Naive thymus-derived CD4-positive, alpha-beta T cell (primary cell): ENCODE results near the gene ING2. TPM values are rescaled to one million over a fixed set of nuclear protein-coding genes. Genes with fewer than 3 reads are reported as not detected.
"Not testable (repeated sequence)": the region's sequence is repeated elsewhere in the genome, so short reads cannot be mapped to it uniquely, and the experiment has no call there.

ENCODE experiments used
- ATAC-seq: fragments of 150-1000 bp; cut with Tn5 transposase; 2 replicates; pipeline ENCODE4 v1.10.0; 2021; ENCODE audit warnings: mild to moderate bottlenecking, moderate library complexity
- CTCF ChIA-PET: fragments of 350-600 bp; sonication (Branson Sonifier 250); formaldehyde crosslinking; loops from one replicate; lab custom pipeline; 2021; ENCODE audit warnings: antibody characterized with exemption; lab: Charles Lee
- POLR2A ChIA-PET: fragments of 350-600 bp; sonication (Branson Sonifier 250); formaldehyde crosslinking; loops from one replicate; lab custom pipeline; 2021; ENCODE audit warnings: antibody characterized with exemption, inconsistent platforms; lab: Charles Lee
- DNase-seq, 9 donors: peaks; one replicate each; pipeline versions ENCODE4 v3.0.0 to v3.0.0-alpha.2; 2020 to 2022; ENCODE audit warnings: mixed read lengths in 1 of 9
- H3K27ac ChIP-seq: one replicate; pipeline ENCODE4 v1.7.0; 2013; ENCODE audit warnings: mild to moderate bottlenecking, low read depth, low read length, moderate library complexity
- H3K27me3 ChIP-seq, 2 donors: one replicate each; pipeline ENCODE4 v1.7.0; 2013; ENCODE audit warnings: low read length in 2 of 2, mild to moderate bottlenecking in 2 of 2, moderate library complexity in 2 of 2; ENCODE audit not compliant: control insufficient read depth in 2 of 2, insufficient read depth in 2 of 2
- H3K36me3 ChIP-seq, 3 experiments: 1 replicate in 2 of 3; 2 replicates in 1 of 3; pipeline ENCODE4 v1.7.0; 2013; ENCODE audit warnings: low read length in 3 of 3, mild to moderate bottlenecking in 3 of 3, moderate library complexity in 1 of 3; ENCODE audit not compliant: insufficient read depth in 3 of 3, control insufficient read depth in 2 of 3
- H3K4me1 ChIP-seq, 2 donors: one replicate each; pipeline ENCODE4 v1.7.0; 2013; ENCODE audit warnings: low read length in 2 of 2, mild to moderate bottlenecking in 2 of 2, moderate library complexity in 1 of 2; ENCODE audit not compliant: control insufficient read depth in 2 of 2, insufficient read depth in 2 of 2
- H3K4me3 ChIP-seq: 2 replicates; pipeline ENCODE4 v1.7.0; 2013; ENCODE audit warnings: mild to moderate bottlenecking, low read length
- H3K9me3 ChIP-seq, 3 experiments: 1 replicate in 2 of 3; 2 replicates in 1 of 3; pipeline ENCODE4 v1.7.0; 2013; ENCODE audit warnings: low read length in 3 of 3; ENCODE audit not compliant: control insufficient read depth in 2 of 3
- H3K27ac Mint-ChIP-seq, 9 donors: one replicate each; pipeline ENCODE4 v1.8.0; 2020 to 2022; ENCODE audit warnings: mixed read lengths in 9 of 9, mild to moderate bottlenecking in 8 of 9, moderate library complexity in 5 of 9, inconsistent platforms in 2 of 9
- H3K27me3 Mint-ChIP-seq, 5 donors: one replicate each; pipeline ENCODE4 v1.8.0; 2021 to 2022; ENCODE audit warnings: mixed read lengths in 5 of 5, mild to moderate bottlenecking in 1 of 5
- H3K36me3 Mint-ChIP-seq, 5 donors: one replicate each; pipeline ENCODE4 v1.8.0; 2020 to 2022; ENCODE audit warnings: mixed read lengths in 5 of 5, mild to moderate bottlenecking in 3 of 5, inconsistent platforms in 1 of 5
- H3K4me1 Mint-ChIP-seq, 7 donors: one replicate each; pipeline ENCODE4 v1.8.0; 2020 to 2022; ENCODE audit warnings: mixed read lengths in 7 of 7, mild to moderate bottlenecking in 3 of 7, inconsistent platforms in 1 of 7
- H3K4me3 Mint-ChIP-seq, 10 donors: one replicate each; pipeline ENCODE4 v1.8.0; 2020 to 2022; ENCODE audit warnings: mild to moderate bottlenecking in 10 of 10, mixed read lengths in 10 of 10, moderate library complexity in 6 of 10, inconsistent platforms in 2 of 10
- H3K9me3 Mint-ChIP-seq, 11 donors: one replicate each; pipeline ENCODE4 v1.8.0; 2020 to 2022; ENCODE audit warnings: mixed read lengths in 11 of 11, mild to moderate bottlenecking in 4 of 11, inconsistent platforms in 1 of 11, moderate library complexity in 1 of 11
- intact Hi-C, 2 donors: fragments of 100-400 bp; cut with micrococcal nuclease; formaldehyde crosslinking; loops; one replicate each; pipeline ENCODE4 v1.15.1; 2023
- polyA plus RNA-seq, 2 donors: library from polyadenylated mRNA; unstranded; fragments of 300-500 nt; fragmentation: Illumina TruSeq; gene quantifications; one replicate each; pipeline ENCODE4 v1.2.3, GENCODE V29; 2021
- total RNA-seq, 6 experiments: library from RNA in 5 of 6; stranded (reverse) in 5 of 6; gene quantifications; 1 replicate in 5 of 6; 2 replicates in 1 of 6; pipeline ENCODE4 v1.2.3 and lab custom pipeline; 2021 to 2026

ING2 gene
- total and polyA plus RNA-seq, 7 experiments from 2014 or later = 9.6 to 16.7 (median 11.2) TPM

DNA sequence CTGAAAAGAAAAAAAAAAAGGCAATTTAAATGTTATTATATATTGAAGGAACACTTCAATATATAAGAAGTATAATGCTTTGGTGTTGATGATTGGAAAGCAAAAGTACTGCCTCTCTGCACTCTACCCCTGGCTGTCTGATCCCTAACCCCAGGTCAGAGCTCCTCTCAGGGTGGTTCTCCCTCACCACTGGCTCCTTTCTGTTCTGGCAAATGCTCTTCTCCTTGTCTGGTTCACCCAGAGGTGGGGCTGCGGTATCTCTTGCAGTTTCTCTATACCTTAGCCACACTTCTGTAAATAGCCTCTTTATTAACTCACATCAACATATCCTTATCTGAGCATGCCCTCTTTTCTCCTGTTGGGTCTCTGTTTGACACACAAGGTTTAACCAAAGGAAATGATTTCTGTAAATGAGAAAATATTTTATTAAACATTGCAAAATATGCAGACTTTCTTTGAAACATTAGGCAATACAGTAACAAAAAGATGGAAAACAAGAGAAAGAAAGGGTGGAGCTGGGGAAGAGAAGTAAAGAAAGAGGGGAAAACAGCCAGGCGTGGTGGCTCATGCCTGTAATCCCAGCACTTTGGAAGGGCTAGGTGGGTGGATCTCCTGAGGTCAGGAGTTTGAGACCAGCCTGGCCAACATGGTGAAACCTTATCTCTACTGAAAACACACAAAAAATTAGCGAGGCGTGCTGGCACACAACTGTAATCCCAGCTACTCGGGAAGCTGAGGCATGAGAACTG lies 45.7 kb downstream of the ING2 start:
- H3K36me3 Mint-ChIP-seq = peaks cover 0 to 6% (median 0%) of the 10 kb centered on the region in 5 donors
- peaks cover 0 to 2% (median 0%) of the 10 kb centered on the region in 7 donors for H3K4me1 Mint-ChIP-seq
- H3K9me3 Mint-ChIP-seq = peaks cover 0 to 16% (median 1%) of the 10 kb centered on the region in 11 donors
- Histone ChIP-seq H3K27me3 (no peaks in the 10 kb centered on the region), H3K9me3 (no peaks in the 10 kb centered on the region), H3K27ac (no peak overlapping the region), H3K4me3 (no peak overlapping the region), H3K4me1 (no peaks in the 10 kb centered on the region), H3K36me3 (no peaks in the 10 kb centered on the region)
- intact Hi-C loops = no loop called here
- no peak overlapping the region for H3K4me3 Mint-ChIP-seq
- POLR2A ChIA-PET = no interaction called here
- H3K27me3 Mint-ChIP-seq = peaks cover 4 to 28% (median 18%) of the 10 kb centered on the region in 5 donors
- DNase-seq = no peak
- CTCF ChIA-PET = no interaction called here
- no peak overlapping the region for H3K27ac Mint-ChIP-seq
- no peak for ATAC-seq

DNA sequence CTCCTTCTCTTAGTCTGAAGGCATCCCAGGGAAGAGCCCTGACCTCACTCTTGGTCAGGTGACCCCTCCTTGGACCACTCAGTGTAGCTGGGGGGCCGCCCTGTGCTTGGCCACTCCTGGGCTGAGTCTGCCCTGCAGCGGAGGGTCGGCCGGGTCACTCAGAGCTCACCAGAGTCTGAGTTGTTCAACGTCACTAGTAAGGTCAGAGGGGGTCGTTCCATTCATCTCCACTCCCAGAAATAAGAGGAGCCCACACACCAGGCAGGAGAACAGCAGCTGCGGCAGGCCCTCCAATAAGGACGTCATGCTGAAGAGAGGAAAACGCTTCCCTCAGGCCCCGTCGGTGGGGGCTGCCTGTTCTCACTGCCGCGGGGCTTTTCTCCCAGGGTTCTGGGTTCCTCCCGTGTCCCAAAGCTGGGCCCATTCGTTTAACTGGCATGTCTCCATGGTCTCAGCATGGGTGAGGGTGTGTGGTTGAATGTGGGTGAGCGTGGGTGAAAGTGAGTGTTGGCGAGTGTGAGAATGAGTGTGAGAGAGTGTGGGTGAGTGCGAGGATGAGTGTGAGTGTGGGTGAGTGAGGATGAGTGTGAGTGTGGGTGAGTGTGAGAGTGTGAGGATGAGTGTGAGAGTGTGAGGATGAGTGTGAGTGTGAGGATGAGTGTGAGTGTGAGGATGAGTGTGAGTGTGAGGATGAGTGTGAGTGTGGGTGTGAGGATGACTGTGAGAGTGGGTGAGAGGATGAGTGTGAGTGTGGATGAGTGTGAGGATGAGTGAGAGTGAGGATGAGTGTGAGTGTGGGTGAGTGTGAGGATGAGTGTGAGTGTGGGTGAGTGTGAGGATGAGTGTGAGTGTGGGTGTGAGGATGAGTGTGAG lies 47.7 kb downstream of the ING2 start:
- Histone ChIP-seq H3K4me3 (no peak overlapping the region), H3K27ac (no peak overlapping the region), H3K27me3 (no peaks in the 10 kb centered on the region), H3K9me3 (no peaks in the 10 kb centered on the region), H3K36me3 (no peaks in the 10 kb centered on the region), H3K4me1 (no peaks in the 10 kb centered on the region)
- H3K36me3 Mint-ChIP-seq = peaks cover 0 to 3% (median 0%) of the 10 kb centered on the region in 5 donors
- H3K9me3 Mint-ChIP-seq = peaks cover 0 to 16% (median 0%) of the 10 kb centered on the region in 11 donors
- H3K4me1 Mint-ChIP-seq = peaks cover 0 to 2% (median 0%) of the 10 kb centered on the region in 7 donors
- no peak overlapping the region for H3K27ac Mint-ChIP-seq
- H3K4me3 Mint-ChIP-seq = no peak overlapping the region
- H3K27me3 Mint-ChIP-seq = peaks cover 4 to 24% (median 22%) of the 10 kb centered on the region in 5 donors
- intact Hi-C loops = no loop called here
- ATAC-seq (no peak), DNase-seq (no peak)
- CTCF ChIA-PET = no interaction called here
- POLR2A ChIA-PET = no interaction called here

DNA sequence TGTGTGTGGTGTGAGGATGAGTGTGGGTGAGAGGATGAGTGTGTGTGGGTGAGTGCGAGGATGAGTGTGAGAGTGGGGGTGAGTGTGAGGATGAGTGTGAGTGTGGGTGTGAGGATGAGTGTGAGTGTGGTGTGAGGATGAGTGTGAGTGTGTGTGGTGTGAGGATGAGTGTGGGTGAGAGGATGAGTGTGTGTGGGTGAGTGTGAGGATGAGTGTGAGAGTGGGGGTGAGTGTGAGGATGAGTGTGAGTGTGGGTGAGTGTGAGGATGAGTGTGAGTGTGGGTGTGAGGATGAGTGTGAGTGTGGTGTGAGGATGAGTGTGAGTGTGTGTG lies 48.3 kb downstream of the ING2 start:
- H3K27ac Mint-ChIP-seq, H3K36me3 Mint-ChIP-seq, H3K9me3 ChIP-seq, H3K4me3 ChIP-seq, intact Hi-C loops, CTCF ChIA-PET, POLR2A ChIA-PET, H3K36me3 ChIP-seq, H3K27ac ChIP-seq, ATAC-seq, H3K4me1 Mint-ChIP-seq, H3K4me3 Mint-ChIP-seq, DNase-seq, H3K4me1 ChIP-seq, H3K27me3 ChIP-seq: not testable (repeated sequence)
- Mint-ChIP-seq H3K27me3 (peaks cover 2 to 22% (median 19%) of the 10 kb centered on the region in 5 donors), H3K9me3 (peaks cover 0 to 14% (median 0%) of the 10 kb centered on the region in 11 donors)

- no peak overlapping the region for H3K4me3 ChIP-seq
- peaks cover 0 to 2% (median 0%) of the 10 kb centered on the region in 7 donors for H3K4me1 Mint-ChIP-seq
- H3K9me3 Mint-ChIP-seq = peaks cover 0 to 13% (median 0%) of the 10 kb centered on the region in 11 donors
- ChIA-PET POLR2A (no interaction called here), CTCF (no interaction called here)
- H3K27me3 ChIP-seq = no peaks in the 10 kb centered on the region
- intact Hi-C loops = no loop called here
- H3K4me1 ChIP-seq = no peaks in the 10 kb centered on the region
- H3K9me3 ChIP-seq = no peaks in the 10 kb centered on the region
- peaks cover 0 to under 1% (median 0%) of the 10 kb centered on the region in 5 donors for H3K36me3 Mint-ChIP-seq
- H3K27me3 Mint-ChIP-seq = peaks cover 0 to 18% (median 13%) of the 10 kb centered on the region in 5 donors
- no peaks in the 10 kb centered on the region for H3K36me3 ChIP-seq
- H3K27ac Mint-ChIP-seq = no peak overlapping the region
- no peak overlapping the region for H3K27ac ChIP-seq
- DNase-seq (no peak), ATAC-seq (peak; percentile 32)
- H3K4me3 Mint-ChIP-seq = no peak overlapping the region
Observed at GRCh38 chr4:183553601-183554345, 48.9 kb downstream of the ING2 start.

DNA sequence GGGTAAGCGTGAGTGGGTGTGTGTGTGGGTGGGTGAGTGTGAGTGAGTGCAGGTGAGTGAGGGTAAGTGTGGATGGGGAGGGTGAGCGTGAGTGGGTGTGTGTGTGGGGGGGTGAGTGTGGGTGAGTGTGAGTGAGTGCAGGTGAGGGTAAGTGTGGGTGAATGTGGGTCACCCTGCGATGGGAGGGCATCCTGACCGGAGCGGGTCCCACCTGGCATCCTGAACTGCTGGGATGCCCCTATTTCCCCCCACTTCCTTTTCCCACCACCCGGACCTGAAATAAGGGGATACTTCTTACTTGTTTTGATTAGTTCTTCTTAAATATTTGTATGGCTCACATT lies 49.5 kb downstream of the ING2 start:
- H3K36me3 Mint-ChIP-seq = no peaks in the 10 kb centered on the region
- H3K4me3 ChIP-seq = no peak overlapping the region
- H3K4me1 ChIP-seq = no peaks in the 10 kb centered on the region
- H3K27me3 Mint-ChIP-seq = peaks cover 0 to 16% (median 11%) of the 10 kb centered on the region in 5 donors
- intact Hi-C loops = no loop called here
- H3K4me3 Mint-ChIP-seq = no peak overlapping the region
- no peaks in the 10 kb centered on the region for H3K36me3 ChIP-seq
- ATAC-seq (peak; percentile 27), DNase-seq (no peak)
- H3K9me3 Mint-ChIP-seq = peaks cover 0 to 13% (median 0%) of the 10 kb centered on the region in 11 donors
- ChIA-PET POLR2A (no interaction called here), CTCF (no interaction called here)
- H3K4me1 Mint-ChIP-seq = peaks cover 0 to 3% (median 0%) of the 10 kb centered on the region in 7 donors
- H3K27me3 ChIP-seq = no peaks in the 10 kb centered on the region
- H3K27ac Mint-ChIP-seq = no peak overlapping the region
- no peaks in the 10 kb centered on the region for H3K9me3 ChIP-seq
- no peak overlapping the region for H3K27ac ChIP-seq

DNA sequence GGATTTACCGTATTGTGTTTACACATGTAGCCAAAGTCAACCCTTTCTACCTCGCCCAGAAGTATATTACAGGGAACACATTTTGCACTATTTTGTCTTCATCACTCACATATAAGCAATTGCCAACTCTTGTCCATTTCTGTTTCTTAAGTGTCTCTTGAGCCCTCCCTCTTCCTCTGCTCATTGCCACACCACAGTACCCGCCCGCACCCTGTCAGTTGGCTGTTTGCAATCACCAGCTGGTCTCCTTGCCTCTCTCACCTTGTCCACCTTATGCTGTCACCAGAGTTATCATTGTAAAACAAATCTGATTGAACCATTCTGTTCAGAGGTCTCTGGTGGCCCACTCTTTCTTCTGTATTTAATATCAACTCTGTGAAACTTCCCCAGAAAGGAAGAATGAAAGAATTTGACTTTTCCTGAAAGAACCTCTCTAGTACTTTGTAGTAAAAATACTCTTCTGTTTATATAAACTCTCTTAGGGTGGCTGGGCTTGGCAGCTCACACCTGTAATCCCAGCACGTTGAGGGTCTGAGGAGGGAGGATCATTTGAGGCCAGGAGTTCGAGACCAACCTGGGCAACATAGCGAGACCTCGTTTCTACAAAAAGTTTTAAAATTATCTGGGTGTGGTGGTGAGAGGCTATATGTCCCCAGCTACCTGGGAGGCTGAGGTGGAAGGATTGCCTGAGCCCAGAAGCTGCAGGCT lies 50.2 kb downstream of the ING2 start:
- H3K4me3 ChIP-seq = no peak overlapping the region
- no peaks in the 10 kb centered on the region for H3K27me3 ChIP-seq
- no peak for DNase-seq
- H3K36me3 Mint-ChIP-seq = no peaks in the 10 kb centered on the region
- H3K27ac ChIP-seq = no peak overlapping the region
- POLR2A ChIA-PET = no interaction called here
- H3K4me1 ChIP-seq = no peaks in the 10 kb centered on the region
- peaks cover 0 to 13% (median 0%) of the 10 kb centered on the region in 11 donors for H3K9me3 Mint-ChIP-seq
- intact Hi-C loops = no loop called here
- no peak overlapping the region for H3K4me3 Mint-ChIP-seq
- H3K27ac Mint-ChIP-seq = no peak overlapping the region
- CTCF ChIA-PET = no interaction called here
- ATAC-seq = no peak
- peaks cover 0 to 3% (median 0%) of the 10 kb centered on the region in 7 donors for H3K4me1 Mint-ChIP-seq
- H3K36me3 ChIP-seq = no peaks in the 10 kb centered on the region
- no peaks in the 10 kb centered on the region for H3K9me3 ChIP-seq
- peaks cover 0 to 16% (median 11%) of the 10 kb centered on the region in 5 donors for H3K27me3 Mint-ChIP-seq
